Stimulated activated naive B cell treated with anti-CD40 and anti-IgM and Interleukin-4, amounts not matched to agents 10 μg/mL and 1 μg/mL and 100 μg/mL, for 72 hours (primary cell): ENCODE data around the gene SNRPD1.
"Not testable (repeated sequence)": the region's sequence is repeated elsewhere in the genome, so short reads cannot be mapped to it uniquely, and the experiment has no call there.

ENCODE experiments used
- ATAC-seq, 2 donors: fragments of 150-1000 bp; cut with Tn5 transposase; replicated peaks; 2 replicates each; pipeline ENCODE4 v1.10.0; 2021; ENCODE audit warnings: moderate library complexity in 1 of 2
- DNase-seq: peaks from one replicate; pipeline ENCODE4 v3.0.0; 2021
- H3K27ac Mint-ChIP-seq: one replicate; pipeline ENCODE4 v1.8.0; 2022; ENCODE audit warnings: mild to moderate bottlenecking, mixed read lengths
- H3K27me3 Mint-ChIP-seq, 2 donors: one replicate each; pipeline ENCODE4 v1.8.0; 2022; ENCODE audit warnings: mixed read lengths in 2 of 2
- H3K36me3 Mint-ChIP-seq, 2 donors: one replicate each; pipeline ENCODE4 v1.8.0; 2022; ENCODE audit warnings: mixed read lengths in 2 of 2, mild to moderate bottlenecking in 1 of 2
- H3K4me1 Mint-ChIP-seq, 2 donors: one replicate each; pipeline ENCODE4 v1.8.0; 2022; ENCODE audit warnings: mixed read lengths in 2 of 2, mild to moderate bottlenecking in 1 of 2
- H3K4me3 Mint-ChIP-seq, 2 donors: one replicate each; pipeline ENCODE4 v1.8.0; 2022; ENCODE audit warnings: mild to moderate bottlenecking in 2 of 2, mixed read lengths in 2 of 2, moderate library complexity in 1 of 2
- H3K9me3 Mint-ChIP-seq, 2 donors: one replicate each; pipeline ENCODE4 v1.8.0; 2022; ENCODE audit warnings: mixed read lengths in 2 of 2, mild to moderate bottlenecking in 1 of 2

Gene SNRPD1

GRCh38 chr18:21612125-21613039 lies at the start of gene SNRPD1:
Gene SNRPD1, plus strand, starts transcription at chr18:21612314. Its CDS starts 116 bp downstream, at chr18:21612430.
- DNase-seq (peak; percentile 91), ATAC-seq (peak; percentile 99)
- Mint-ChIP-seq H3K36me3 (peaks cover 16 to 33% of the 10 kb centered on the region in 2 donors), H3K9me3 (peaks cover 0 to 2% of the 10 kb centered on the region in 2 donors), H3K27me3 (no peaks in the 10 kb centered on the region), H3K4me1 (peaks cover 12 to 39% of the 10 kb centered on the region in 2 donors), H3K27ac (peak within 1 kb of the TSS; percentile 100), H3K4me3 (peak within 1 kb of the TSS; percentile 97 to 99)

GRCh38 chr18:21571772-21572171 lies 40.3 kb upstream of the SNRPD1 start:
- Mint-ChIP-seq H3K27ac (no peak overlapping the region), H3K9me3 (no peaks in the 10 kb centered on the region), H3K4me1 (peaks cover under 1 to 5% of the 10 kb centered on the region in 2 donors), H3K4me3 (no peak overlapping the region), H3K36me3 (peaks cover 37 to 52% of the 10 kb centered on the region in 2 donors), H3K27me3 (no peaks in the 10 kb centered on the region)
- DNase-seq = no peak
- ATAC-seq = no peak

GRCh38 chr18:21575656-21576055 lies 36.5 kb upstream of the SNRPD1 start:
- Mint-ChIP-seq H3K9me3 (no peaks in the 10 kb centered on the region), H3K4me1 (peaks cover 3 to 12% of the 10 kb centered on the region in 2 donors), H3K36me3 (peaks cover 49 to 57% of the 10 kb centered on the region in 2 donors), H3K27ac (no peak overlapping the region), H3K27me3 (no peaks in the 10 kb centered on the region), H3K4me3 (no peak overlapping the region)
- DNase-seq (no peak), ATAC-seq (no peak)

GRCh38 chr18:21584391-21584790 lies 27.7 kb upstream of the SNRPD1 start:
- DNase-seq (no peak), ATAC-seq (no peak)
- H3K9me3 Mint-ChIP-seq = no peaks in the 10 kb centered on the region
- H3K27ac Mint-ChIP-seq = no peak overlapping the region
- H3K4me1 Mint-ChIP-seq = peaks cover 2 to 15% of the 10 kb centered on the region in 2 donors
- peaks cover 17 to 25% of the 10 kb centered on the region in 2 donors for H3K36me3 Mint-ChIP-seq
- H3K27me3 Mint-ChIP-seq = no peaks in the 10 kb centered on the region
- H3K4me3 Mint-ChIP-seq = no peak overlapping the region

DNA sequence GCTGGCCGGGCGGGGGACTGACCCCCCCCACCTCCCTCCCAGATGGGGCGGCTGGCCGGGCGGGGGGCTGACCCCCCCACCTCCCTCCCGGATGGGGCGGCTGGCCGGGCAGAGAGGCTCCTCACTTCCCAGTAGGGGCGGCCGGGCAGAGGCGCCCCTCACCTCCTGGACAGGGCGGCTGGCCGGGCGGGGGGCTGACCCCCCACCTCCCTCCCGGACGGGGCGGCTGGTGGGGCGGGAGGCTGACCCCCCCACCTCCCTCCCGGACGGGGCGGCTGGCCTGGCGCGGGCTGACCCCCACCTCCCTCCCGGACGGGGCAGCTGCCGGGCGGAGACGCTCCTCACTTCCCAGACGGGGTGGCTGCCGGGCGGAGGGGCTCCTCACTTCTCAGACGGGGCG lies 19.8 kb upstream of the SNRPD1 start:
- H3K9me3 Mint-ChIP-seq, ATAC-seq, H3K4me3 Mint-ChIP-seq, DNase-seq, H3K27me3 Mint-ChIP-seq, H3K27ac Mint-ChIP-seq: not testable (repeated sequence)
- H3K36me3 Mint-ChIP-seq = peaks cover 12 to 28% of the 10 kb centered on the region in 2 donors
- peaks cover 2 to 23% of the 10 kb centered on the region in 2 donors for H3K4me1 Mint-ChIP-seq

- ATAC-seq (no peak), DNase-seq (no peak)
- Mint-ChIP-seq H3K27ac (no peak overlapping the region), H3K9me3 (peaks cover 0 to 2% of the 10 kb centered on the region in 2 donors), H3K4me1 (peaks cover 5 to 27% of the 10 kb centered on the region in 2 donors), H3K4me3 (no peak overlapping the region), H3K27me3 (no peaks in the 10 kb centered on the region), H3K36me3 (peaks cover 9 to 23% of the 10 kb centered on the region in 2 donors)
These were observed 18.4 kb upstream of the SNRPD1 start for GRCh38 chr18:21593540-21594257.

DNA sequence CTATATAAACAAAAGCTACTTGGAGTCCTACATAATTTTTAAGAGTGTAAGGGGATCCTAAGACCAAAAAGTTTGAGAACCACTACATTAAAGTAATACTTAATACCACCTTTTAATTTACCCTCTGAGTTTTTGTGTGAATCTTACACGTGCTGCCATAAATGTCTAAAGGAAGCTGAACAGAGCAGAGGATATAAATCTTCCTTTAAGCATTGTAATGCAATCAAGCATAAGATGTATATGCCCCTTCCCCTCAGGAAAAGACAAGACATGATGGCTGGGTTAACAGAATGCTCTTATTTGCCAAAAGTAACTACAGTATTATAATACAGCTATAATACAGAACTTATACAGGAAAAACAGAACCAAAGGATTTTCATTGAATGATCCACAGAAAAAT lies 14.5 kb upstream of the SNRPD1 start:
- H3K27ac Mint-ChIP-seq = peak overlapping the region; percentile 37
- H3K36me3 Mint-ChIP-seq = peaks cover 0 to 11% of the 10 kb centered on the region in 2 donors
- no peaks in the 10 kb centered on the region for H3K27me3 Mint-ChIP-seq
- ATAC-seq (no peak), DNase-seq (no peak)
- H3K4me1 Mint-ChIP-seq = peaks cover 20 to 48% of the 10 kb centered on the region in 2 donors
- no peak overlapping the region for H3K4me3 Mint-ChIP-seq
- H3K9me3 Mint-ChIP-seq = no peaks in the 10 kb centered on the region

DNA sequence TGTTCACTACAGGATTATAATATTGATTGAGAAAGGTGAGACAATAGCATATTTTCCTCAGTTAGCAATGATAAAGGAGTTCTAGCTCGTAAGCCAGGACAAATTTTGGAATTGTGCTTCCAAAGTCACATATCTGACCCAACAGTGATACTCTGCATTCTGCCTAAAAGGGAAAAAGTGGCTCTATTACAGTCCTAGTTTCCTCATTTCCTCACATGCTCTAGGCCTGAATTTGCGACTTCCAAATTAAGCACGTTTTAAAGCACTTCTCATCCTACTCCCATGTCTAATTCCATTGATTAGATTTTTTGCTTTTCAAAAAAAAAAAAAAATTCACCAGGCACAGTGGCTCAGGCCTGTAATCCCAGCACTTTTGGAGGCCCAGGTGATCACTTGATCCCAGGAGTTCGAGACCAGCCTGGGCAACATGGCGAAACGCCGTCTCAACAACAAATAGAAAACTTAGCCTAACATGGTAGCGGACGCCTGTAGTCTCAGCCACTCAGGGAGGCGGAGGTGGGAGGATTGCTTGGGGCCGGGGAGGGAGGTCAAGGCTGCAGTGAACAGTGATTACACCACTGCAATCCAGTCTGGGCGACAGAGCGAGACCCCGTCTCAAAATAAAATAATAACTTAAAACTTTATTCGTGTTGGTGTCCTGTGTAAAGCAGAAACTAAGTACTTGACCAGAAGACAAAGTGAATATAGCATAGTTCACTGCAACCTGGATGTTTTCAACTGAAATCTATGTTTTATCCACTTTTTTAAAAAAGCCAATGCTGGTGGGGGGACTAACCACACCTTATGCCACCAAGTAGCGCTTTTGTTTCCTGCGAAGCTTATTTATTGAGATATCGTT lies 13.2 kb upstream of the SNRPD1 start:
- ATAC-seq (no peak), DNase-seq (no peak)
- H3K27me3 Mint-ChIP-seq = no peaks in the 10 kb centered on the region
- H3K36me3 Mint-ChIP-seq = peaks cover 0 to 8% of the 10 kb centered on the region in 2 donors
- H3K27ac Mint-ChIP-seq = peak overlapping the region; percentile 98
- peaks cover 20 to 48% of the 10 kb centered on the region in 2 donors for H3K4me1 Mint-ChIP-seq
- no peaks in the 10 kb centered on the region for H3K9me3 Mint-ChIP-seq
- peak overlapping the region; percentile 94 for H3K4me3 Mint-ChIP-seq

DNA sequence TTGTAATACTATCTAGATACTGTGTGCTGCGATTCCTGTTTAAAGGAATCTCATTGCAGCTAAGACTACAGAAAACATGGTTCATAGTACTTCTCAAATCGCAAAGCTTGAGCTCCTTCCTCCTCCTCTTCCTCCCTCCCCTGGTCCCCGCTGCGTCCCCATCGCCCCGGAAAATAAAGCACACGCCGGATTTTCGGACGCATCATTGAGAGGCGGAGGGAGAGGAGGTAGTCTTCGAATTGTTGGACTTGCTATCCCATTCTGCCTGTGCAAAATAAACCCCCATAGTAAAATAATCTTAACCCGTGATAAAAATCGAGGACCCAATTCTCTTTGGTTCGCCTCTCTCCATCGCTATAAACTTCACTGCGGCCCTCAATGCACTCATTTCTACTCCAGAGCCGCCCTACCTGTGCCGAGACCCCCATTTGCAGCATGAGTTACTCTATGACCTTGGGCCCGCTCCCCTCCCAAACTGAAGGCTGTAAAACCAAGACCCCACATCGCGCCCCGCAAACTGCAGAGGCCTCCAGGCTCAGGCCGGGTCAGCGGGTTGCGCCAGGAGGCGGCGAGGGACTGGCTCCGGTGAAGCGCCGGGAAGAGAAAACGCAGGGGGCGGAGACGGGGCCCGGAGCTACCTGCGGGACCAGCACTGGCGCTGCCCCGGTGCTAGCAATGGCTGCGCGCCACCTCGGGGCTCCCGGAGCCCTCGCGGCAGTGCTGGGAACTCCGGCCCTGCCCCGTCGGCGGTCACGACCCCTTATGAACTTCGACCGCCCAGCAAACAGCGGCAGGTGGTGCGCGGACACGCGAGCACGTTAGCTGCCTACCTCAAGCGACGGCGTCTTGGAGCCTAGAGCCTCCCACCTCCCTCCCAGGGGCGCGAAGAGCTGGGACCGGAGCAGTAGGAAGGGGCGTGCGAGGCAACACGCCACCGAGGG lies 12.3 kb upstream of the SNRPD1 start:
- Mint-ChIP-seq H3K4me1 (peaks cover 19 to 46% of the 10 kb centered on the region in 2 donors), H3K36me3 (peaks cover 0 to 7% of the 10 kb centered on the region in 2 donors), H3K4me3 (peak overlapping the region; percentile 94), H3K27me3 (no peaks in the 10 kb centered on the region), H3K27ac (peak overlapping the region; percentile 98), H3K9me3 (no peaks in the 10 kb centered on the region)
- ATAC-seq (peak; percentile 57 to 61), DNase-seq (no peak)

DNA sequence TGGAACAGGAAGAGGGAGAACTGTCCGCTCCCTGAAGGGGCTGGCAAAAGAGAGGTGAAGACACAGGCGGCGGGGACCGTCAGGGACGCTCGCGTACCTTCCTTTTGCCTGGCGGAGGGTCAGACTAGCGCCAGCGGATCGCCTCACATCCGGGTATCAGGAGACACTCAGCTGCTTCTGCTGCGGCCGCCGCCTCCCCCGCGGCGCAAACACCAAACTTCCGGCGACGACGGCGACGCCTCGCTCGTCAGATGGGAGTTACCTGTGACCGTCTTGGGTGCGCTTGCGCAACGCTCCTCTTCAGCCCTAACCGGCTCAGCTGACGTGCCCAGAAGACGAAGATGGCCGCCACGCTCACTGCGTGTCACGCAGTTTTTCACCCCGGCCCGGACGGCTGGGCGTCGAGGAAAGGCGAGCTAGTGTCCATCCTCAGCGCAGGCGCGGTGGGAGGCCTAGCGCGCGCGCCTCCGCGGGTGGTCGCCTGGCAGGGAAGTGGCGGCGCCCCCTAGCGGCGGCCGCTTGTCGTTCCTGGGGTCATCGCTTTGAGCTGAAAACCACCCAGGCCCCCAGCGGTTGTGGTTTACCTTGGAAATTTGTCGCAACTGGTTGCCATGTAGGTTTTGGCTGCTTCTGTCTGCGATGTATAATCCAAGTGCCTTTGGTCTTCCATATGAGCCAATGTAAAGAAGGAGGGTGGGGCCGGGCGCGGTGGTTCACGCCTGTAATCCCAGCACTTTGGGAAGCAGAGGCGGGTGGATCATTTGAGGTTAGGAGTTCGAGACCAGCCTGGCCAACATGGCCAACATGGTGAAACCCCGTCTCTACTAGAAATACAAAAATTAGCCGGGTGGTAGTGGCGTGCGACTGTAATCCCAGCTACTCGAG lies 11.3 kb upstream of the SNRPD1 start, which contains the start of gene ESCO1:
ESCO1 (minus strand) TSS at position 179 of the 885 bp plus-strand sequence. CDS start 25,861 bp downstream, outside the sequence.
- ATAC-seq (peak; percentile 87 to 89), DNase-seq (peak; percentile 98)
- peaks cover 0 to 7% of the 10 kb centered on the region in 2 donors for H3K36me3 Mint-ChIP-seq
- H3K4me3 Mint-ChIP-seq = peak within 1 kb of the TSS; percentile 94
- peak within 1 kb of the TSS; percentile 98 for H3K27ac Mint-ChIP-seq
- H3K9me3 Mint-ChIP-seq = no peaks in the 10 kb centered on the region
- no peaks in the 10 kb centered on the region for H3K27me3 Mint-ChIP-seq
- peaks cover 21 to 54% of the 10 kb centered on the region in 2 donors for H3K4me1 Mint-ChIP-seq

DNA sequence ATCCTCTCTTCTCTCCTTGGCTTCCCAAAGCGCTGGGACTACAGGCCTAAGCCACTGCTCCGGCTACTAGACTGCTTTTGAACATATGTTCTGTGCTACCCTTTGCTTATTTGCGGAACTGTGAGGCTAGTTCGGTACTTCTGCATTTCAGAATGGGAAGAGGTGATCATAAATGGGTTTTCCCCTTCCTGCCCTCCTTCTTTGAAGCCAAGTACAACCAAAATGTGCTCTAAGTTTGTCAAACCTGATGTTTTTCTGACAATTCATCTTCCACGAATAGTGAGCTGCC lies 9.9 kb upstream of the SNRPD1 start:
- H3K9me3 Mint-ChIP-seq = no peaks in the 10 kb centered on the region
- peak; percentile 55 for DNase-seq
- no peaks in the 10 kb centered on the region for H3K27me3 Mint-ChIP-seq
- ATAC-seq = peak; percentile 34 to 43
- H3K4me1 Mint-ChIP-seq = peaks cover 21 to 54% of the 10 kb centered on the region in 2 donors
- peaks cover 0 to 7% of the 10 kb centered on the region in 2 donors for H3K36me3 Mint-ChIP-seq
- peak overlapping the region; percentile 95 for H3K27ac Mint-ChIP-seq
- peak overlapping the region; percentile 69 to 72 for H3K4me3 Mint-ChIP-seq

DNA sequence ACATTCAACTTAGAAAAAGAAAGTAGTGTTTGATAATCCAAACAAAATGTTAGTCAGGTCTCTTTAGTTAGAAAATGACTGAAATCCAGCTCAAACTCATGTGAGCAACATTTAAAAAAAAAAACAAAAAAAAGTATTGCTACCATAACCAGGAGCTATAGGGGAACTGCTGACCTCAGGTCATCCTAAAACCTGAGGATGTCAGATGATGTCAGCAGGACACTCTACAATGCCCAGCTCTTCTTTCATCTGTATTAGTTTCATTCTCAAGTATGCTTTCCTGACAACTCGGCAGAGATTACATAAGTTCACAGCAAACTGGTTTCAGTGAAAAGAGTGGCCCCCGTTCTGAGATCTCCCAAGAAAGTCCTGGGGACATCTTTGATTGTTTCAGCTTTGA lies 7.4 kb upstream of the SNRPD1 start:
- DNase-seq = no peak
- Mint-ChIP-seq H3K4me1 (peaks cover 14 to 39% of the 10 kb centered on the region in 2 donors), H3K27me3 (no peaks in the 10 kb centered on the region), H3K36me3 (peaks cover 0 to 2% of the 10 kb centered on the region in 2 donors), H3K27ac (no peak overlapping the region), H3K4me3 (no peak overlapping the region), H3K9me3 (no peaks in the 10 kb centered on the region)
- ATAC-seq = no peak
